GM19035 (cell line): ENCODE data around the gene PRRX1.

Experiments
- ATAC-seq: cut with Tn5 transposase; IDR thresholded peaks from one replicate; pipeline ENCODE4 v1.9.1; 2021; ENCODE audit not compliant: unreplicated experiment

PRRX1 gene

DNA sequence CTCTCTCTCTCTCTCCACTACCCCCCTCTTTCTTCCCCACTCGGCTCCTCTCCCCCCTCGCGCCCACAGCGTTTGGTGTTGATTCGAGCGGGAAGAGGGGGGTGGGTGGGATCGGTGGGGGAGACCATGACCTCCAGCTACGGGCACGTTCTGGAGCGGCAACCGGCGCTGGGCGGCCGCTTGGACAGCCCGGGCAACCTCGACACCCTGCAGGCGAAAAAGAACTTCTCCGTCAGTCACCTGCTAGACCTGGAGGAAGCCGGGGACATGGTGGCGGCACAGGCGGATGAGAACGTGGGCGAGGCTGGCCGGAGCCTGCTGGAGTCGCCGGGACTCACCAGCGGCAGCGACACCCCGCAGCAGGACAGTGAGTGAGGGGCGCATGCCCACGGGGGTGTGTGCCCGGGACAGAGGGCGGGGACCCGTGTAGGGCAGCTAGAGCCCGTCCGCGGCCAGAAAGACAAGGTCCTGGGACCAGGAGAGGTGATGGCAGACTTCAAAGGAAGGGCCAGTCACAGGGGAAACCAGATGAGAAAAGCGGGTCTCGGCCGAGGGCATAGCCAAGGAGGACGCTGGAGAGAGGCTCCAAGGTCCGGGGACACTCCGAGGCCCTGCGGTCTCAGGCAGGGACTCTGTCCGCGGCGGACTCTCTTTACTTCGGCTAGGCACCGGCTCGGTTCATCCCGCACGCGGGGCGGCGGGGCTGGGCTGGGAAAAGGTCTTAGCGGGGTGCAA lies at the start of gene PRRX1:
Gene PRRX1 (plus strand): TSS at position 39 of the 735 bp plus-strand sequence. CDS start 88 bp downstream, at position 127.
- ATAC-seq = no peak

DNA sequence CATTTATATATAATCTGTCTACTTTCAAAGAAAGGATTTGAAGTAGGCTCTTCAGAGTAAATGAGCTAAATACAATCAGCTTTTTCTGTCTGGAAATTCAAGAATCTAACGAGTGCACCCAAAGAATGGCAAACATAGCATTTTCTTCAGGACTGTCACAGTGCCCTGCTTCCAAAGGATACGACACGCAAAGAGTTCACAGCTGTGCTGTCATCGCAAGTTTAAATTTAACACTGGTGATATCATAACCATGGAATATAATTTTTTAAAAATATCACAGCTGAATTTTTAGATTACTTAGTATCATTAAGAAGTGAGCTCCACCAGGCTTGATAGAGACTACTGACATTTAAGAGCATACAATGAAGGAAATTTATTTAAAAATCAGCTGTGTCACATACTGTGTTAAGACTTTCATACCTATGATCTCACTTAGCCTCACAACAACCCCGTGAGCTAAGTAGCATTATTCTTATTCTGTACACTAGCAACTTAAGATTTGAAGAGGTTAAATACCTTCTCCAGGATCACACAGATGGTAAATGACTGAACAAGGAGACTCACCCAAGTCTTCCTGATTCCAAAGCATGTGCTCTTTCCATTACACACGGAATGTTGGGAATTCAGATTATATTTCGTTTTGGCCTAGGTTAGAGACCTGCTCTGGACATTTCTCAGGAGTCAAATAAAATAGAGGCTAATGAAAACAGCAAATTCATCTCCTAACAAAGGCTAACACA lies 46.2 kb upstream of the PRRX1 start:
- no peak for ATAC-seq

DNA sequence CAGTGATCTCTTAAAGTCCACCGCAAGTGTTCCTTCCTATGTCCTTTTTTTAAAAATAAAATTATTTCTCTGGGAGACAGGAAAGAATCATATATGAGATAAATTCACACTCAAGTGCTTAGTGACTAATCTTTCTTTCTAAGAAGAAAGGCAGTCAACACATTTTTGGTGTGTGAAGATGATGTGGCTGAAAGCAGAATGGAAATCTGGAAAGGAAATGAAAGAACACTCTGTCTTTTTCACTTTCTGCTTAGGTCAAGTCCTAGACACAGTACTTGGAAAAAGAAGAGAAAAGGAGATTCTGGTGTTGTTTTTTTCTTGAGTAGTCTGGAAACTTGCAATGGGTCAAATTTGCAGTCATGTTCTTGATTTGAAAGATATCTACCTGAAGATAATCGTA lies 45.5 kb upstream of the PRRX1 start:
- ATAC-seq = no peak

DNA sequence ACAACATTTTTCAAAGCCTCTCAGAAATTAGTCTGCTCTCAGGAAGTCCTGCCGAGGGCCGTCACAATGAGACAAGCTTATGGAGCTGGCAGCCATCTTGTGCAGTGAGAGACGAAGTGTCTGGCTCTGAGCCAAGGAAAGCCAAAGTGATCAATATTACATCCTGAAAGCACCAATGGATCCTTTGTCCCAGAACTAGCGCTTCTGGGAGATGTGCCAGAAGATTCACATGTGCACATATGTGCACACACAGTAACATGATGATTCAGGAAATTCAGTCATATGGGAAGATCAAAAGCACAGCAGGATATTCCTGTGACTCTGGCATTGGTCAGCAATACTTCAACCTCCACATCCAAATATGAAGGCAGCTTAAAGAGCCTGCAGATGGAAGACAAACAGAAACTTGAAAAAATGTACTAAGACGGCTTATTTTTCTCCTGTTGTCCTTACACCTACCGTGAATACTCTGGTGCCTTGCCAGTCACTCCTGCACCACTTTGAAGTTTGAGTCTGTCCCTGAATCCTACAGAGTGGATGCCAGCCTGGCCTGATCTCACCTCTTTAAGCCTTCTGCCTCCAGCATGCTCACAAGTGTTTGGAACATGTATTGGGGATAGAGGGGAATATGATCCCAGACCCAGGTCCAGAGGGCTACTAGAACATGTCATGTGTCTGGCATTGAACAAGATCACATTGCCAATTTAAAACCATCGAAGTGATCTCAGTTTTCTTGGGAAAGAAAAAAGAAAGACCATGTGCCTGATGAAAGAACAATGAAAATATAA lies 44.5 kb upstream of the PRRX1 start:
- no peak for ATAC-seq

DNA sequence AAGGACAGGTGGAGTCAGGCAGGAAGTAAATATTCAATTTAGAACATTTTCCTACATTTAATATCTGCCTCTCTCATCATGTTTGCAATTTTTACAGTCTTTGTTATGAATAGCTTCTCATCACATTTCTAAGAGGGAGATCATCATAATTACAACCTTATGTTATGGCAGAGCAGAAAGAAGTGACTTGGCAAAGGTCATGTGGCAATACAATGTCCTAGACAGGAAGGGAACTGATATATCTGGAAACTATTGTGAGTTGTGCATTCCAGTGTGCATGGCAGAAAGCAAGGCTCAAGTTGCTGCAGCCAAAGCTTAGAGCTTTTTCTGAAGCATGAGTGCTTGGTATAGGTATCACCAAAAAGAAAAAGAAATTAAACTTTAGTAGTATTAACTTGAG lies 43.8 kb upstream of the PRRX1 start:
- no peak for ATAC-seq

DNA sequence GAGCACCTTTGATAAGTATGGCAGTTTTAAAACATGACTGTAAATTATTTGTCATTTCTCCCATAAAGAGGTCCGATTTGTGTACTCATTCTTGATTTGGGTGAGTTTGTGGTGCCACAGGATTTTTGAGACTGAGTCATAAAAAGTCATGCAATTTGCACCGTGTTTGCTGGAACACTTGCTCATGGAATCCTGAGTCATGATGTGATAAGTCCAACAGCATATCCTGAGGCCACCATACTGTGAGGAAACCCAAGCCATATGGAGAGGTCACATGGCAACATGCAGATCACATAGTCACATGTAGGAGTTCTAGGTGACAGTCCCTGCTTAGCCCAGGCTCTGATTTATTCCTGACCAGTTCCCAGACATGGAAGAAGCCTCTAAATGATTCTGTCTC lies 40.8 kb upstream of the PRRX1 start:
- ATAC-seq = no peak

DNA sequence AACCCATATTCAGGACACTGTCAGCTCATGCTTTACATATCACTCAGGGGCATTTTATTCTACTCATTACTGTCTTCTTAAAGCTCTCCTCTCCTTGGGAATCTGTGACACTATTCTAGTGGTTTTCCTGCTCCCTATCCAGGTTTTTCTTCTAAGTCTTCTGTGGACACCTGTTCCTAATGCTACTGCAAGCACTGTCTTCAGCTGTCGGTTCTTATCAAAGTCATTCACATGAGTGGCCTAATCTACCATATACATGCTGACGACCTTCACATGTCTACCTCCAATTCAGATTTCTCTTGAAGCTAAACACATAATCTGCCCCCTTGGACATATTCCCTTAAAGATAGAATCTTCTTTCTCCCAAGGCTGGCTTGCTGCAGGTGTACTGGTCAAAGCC lies 39.8 kb upstream of the PRRX1 start:
- no peak for ATAC-seq

DNA sequence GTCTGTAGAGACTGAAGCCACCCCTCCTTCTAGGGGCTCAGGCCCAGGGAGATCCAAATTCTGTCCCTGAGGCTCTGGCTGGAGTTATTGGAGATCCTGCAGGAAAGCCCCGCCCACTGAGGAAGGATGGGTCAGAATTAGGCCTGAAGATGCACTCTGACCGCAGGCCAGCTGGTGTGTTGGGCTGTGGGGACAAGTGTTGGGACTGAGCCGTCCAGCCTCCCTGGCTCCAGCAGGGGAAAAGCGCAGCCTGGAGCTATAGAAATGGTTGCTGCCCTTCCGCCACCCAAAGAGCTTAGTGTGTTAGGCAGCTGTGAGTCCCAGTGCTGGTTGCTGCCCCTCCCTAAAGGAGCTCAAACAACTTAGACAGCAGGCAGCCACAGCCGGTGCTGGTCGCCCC lies 33.0 kb upstream of the PRRX1 start:
- ATAC-seq = no peak

DNA sequence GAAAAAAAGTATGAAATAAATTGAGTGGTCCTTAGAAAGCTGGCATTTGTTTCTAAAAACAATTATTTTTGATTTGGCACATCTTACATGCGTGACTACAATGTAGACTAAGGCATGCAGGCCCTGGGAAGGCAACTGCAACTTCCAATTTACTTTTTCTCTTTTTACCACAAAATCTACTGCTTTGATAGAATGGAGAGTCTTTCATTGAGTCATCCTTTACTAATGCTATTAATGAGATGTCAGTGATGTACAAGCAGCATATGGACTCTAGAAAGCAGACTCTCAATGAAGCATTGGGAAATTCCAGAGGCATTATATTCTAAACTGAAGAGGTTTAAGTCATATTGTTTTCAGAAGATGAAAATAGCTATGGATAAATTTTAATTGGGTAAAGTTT lies 29.6 kb upstream of the PRRX1 start:
- no peak for ATAC-seq

DNA sequence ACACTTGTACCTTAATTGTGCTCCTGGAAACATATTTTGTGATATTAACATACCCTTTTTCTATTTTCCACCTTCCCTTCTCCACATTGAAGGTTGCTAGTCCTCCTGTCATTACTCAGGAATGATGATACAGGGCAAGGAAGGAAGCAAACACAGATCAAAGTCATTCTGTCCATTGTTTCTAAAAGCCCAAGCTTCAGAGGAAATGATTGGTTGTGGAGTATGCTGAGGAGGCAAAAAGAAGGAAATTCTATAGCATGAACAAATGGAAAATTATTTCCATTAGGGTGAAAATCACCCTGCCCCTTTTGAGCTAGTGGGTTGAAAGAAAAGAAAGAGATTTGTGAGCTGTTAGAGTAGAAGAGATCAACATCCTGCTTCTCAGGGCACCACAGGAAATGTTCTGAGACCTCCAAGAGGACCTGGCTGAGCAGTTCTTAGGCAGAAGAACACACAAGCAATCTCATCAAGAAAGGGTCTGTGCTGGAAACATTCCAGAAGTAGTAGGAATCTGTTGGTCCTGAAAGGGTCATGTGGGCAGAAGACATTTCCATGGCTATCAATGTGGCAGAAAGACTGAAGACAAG lies 29.0 kb upstream of the PRRX1 start:
- no peak for ATAC-seq

DNA sequence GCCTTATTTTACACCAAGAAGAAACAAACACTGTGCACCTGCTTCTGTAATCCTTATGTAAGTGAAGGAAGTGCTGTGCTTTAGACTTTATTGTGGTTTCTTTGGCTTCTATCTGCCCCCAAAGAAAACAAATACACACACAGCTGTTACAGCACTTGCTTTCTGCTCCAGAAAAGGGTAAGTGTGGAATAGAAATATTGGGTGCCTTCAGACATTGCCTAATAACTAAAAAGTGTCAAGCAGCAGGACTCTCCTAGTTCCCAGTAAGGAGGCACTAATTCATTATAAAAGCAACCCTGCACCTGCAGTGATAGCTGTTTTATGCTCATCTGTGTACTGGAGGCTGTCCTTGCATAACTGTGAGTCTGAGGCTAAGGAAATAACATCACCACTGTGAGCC lies 23.4 kb upstream of the PRRX1 start:
- no peak for ATAC-seq

DNA sequence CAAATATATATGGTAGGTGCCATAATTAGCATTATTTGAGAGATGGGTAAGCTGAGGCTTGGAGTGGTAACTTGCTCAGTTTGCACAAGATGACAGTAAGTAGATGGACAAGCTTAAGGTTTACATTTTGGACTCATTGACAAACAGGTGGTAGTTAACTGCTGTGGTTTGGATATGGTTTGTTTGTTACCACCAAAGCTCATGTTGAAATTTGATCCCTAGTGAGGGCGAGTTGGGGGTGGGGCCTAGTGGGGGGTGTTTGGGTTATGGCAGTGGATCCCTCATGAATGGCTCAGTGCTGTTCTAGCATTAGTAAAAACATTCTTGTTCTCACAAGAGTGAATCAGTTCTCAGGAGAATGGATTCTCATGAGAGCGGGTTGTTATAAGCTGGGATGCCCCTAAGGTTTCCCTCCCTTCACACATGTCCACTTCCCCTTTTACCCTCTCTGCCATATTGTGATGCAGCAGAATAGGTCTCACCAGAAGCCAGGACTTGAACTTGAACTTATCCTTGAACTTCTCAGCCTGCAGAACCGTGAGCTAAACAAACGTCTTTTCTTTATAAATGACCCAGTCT lies 6.6 kb upstream of the PRRX1 start:
- no peak for ATAC-seq

DNA sequence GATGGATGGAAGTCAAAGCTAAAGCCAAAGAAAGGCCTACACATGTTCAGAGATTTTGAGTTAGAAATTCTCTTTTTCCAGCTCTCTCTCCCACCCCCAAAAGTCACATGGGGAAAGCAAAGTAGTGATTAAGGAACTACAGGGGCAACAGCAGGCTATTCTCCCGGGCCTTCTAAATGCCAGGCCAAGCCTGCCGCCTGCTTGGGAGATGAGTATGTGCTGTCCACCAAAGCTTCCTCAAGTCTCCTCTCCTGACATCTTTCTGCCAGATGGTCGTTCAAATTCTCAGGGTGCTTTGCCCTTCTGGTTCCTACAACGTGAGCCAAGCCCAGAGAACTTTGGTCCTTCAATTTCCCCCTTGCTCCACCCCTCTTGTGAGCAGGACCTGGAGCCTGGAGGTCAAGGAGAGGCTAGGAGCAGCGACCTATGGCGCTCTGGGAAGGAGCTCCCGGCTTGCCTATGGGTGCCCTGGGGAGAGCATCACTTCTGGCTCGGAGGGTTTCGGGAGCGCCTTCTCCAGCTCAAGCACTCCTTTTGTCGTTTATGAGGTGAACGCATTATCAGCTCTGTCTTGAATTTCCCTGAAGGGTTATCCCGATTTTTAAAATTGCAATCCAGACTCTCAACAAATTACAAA lies 4.4 kb upstream of the PRRX1 start:
- no peak for ATAC-seq

DNA sequence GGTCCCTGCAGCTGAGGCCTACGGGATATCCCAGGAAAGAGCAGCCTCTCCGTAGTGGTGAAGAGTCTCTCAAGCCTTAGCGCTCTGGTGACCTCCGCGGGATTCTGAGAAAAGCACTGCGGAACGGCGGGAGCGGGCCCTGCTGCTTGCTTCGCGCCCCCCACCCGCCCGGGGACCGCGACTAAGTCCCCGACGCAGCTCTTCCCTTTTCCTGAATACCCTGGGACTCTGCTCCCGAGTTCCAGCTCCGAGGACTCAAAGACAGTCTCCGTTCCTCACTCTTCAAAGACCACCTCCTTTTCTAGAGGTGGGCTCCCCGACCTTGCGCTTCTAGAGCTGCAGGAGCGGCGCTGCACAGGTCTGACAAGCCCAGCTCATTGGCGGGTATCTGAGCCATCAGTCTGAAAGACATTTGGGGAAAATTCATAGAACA lies 3.6 kb upstream of the PRRX1 start:
- no peak for ATAC-seq

DNA sequence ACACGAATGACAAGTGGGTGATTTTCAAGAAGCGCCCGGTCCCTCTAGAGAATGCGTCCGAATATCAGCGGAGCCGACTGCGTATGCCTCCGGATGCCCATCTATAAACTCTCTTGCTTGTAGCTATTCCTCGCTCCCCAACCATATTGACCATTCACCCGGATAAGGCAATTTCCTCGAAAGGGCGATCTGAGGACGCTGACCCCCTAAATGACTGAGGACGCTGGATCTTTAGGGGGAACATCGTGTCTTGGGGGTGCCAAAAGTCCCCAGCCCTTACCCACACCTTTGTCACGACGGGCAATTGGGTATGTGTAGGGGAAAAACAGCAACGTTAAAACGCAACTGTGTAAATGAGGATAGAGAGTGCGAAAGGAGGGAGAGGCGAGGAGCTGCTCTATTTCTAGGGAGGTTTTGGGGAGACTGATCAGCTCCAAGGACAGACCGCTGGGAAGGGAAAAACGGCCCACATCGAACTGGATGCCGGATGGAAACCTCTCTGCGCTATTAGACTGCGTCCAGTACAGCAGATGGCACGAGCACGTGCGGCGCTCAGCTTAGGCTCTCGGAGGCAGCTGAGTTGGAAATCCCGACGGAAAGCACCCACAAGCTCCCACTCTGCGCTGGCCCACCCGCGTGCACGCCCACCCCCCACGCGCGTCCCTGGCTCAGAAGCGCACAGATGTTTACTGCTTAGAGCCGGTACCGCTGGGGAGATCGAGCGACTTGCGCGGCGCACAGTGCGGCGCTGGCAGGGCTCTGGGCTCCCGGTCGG lies 2.9 kb upstream of the PRRX1 start:
- no peak for ATAC-seq

DNA sequence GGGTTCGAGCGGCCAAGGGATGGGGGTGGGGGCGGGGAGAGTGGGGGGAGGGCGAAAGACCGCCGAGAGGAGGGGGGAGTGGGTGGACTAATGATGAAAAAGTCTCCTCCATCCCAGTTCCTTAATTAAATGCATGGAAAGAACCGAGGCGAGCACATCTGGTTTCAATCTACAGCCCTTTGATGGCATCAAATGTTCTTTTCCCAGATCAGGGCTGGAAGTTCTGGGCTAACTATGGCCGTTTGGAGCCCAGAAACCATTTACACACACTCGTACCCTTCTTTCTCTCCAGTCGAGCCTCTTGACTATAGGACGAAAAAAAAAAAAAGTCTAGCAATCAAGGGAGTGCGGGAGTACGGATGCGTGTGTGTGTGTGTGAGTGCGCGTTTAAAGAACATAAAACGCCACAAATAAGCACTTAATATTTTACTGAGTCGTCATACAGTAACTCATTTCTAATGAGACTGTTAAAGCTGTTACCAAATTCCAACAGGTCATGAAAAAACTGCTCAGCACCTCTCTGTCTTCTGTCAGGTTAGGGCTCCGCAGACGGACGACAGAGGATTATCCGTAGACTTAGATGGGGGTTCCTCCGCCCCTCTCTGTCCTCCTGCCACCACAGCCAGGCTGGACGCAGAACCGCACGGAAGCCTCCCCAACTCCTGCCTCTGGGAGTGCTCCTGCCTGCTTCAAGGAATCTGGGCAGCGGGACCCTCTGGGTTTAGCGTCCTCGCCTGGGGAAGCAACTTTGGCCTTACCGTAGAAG lies 2.1 kb upstream of the PRRX1 start:
- ATAC-seq = no peak

DNA sequence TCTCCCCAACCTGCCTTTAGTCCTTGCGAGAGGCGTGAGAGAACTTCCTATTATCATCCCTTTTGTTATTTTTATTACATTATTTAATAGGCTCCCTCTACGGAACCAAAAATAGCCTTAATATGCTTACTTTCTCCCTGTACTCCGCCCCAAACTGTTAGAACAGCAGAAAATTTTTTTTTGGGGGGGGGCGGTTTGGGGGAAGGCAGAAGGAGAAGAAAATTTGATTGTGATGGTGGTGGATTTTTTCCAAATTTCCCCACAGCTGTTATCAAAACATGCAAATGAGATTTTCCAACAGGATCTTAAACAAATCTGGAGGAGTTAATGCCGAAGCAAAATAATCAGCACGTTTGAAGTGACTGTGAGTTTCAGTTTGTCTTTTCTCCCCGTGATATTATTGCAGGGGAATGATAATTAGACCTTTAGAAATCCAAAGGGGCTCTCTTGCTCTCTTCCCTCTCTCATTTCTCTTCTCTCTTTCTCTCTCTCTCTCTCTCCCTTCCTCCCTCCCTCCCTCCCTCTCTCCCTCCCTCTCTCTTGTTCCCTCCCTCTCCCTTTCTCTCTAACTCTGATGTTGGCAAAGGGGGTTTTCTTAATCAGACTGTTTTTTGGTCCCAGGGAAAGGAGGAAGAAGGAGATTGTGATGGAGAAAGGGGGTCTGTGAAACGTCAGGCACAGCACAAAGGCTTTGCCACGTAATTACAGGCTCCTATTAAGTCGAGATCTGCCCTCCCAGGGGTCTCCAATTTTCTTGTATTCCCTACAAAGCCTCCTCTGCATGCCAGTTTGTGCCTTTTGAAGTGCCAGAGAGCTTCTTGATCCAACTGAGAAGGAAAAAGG lies 1.1 kb upstream of the PRRX1 start:
- no peak for ATAC-seq

DNA sequence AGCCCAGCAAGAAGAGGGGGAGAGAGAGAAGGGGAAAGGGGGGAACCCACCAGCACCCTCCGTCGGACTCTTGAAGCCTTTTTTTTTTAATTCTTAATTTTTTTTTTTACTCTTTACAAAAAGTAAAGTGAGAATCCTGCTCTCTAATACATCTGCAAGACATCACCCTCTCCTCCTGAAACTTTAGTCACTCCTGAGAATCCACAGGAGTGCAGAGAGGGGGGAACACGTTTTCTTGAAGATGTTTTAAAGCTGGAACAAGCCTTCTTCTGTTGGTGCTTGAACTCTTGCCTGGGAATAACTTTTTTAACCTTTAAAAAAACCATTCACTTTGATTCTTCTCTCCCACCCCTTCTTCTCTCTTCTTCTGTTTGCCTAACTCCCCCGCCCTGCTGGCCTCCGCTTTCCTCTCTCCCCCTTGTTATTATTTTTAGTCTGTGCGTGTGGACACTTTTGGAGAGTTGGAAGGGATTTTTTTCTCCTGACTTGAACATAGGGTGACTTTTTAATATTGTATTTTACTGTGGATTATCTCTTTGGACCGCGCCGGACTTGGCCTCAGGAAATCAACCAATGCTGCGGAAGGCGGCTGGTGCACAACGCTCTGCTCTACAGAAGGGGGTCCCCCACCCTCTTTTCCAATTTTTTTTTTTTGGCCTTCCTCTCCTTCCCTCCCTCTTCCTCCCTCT lies 383 bp upstream of the PRRX1 start:
- no peak for ATAC-seq
